Activated gamma-delta T cell treated with Interleukin-2 at 50 U/mL for 16 hours (primary cell): Measurements from ENCODE around the gene MYT1.

Experiments
- DNase-seq: peaks from one replicate; pipeline ENCODE4 v3.0.0-alpha.2; 2020

MYT1 gene

GRCh38 chr20:64196309-64196708 is 32.1 kb downstream of the MYT1 start:
- no peak for DNase-seq

- no peak for DNase-seq
Measured at GRCh38 chr20:64196847-64197306, 32.6 kb downstream of the MYT1 start.

- no peak for DNase-seq
Measured at GRCh38 chr20:64198347-64198746, 34.1 kb downstream of the MYT1 start.

- DNase-seq, result no peak
Measured at GRCh38 chr20:64199395-64199794, 35.1 kb downstream of the MYT1 start.

- no peak for DNase-seq
Measured at GRCh38 chr20:64200740-64201139, 36.5 kb downstream of the MYT1 start.

- no peak for DNase-seq
Measured at GRCh38 chr20:64201653-64202052, 37.4 kb downstream of the MYT1 start.

- no peak for DNase-seq
Measured at GRCh38 chr20:64203037-64203777, 39.0 kb downstream of the MYT1 start.

- no peak for DNase-seq
Measured at GRCh38 chr20:64205611-64206026, 41.4 kb downstream of the MYT1 start.

GRCh38 chr20:64206614-64207013 is 42.4 kb downstream of the MYT1 start:
- no peak for DNase-seq

GRCh38 chr20:64207641-64208590 is 43.7 kb downstream of the MYT1 start:
- DNase-seq, result no peak

GRCh38 chr20:64209148-64209547 is 44.9 kb downstream of the MYT1 start:
- DNase-seq, result no peak

GRCh38 chr20:64210656-64211369 is 46.6 kb downstream of the MYT1 start:
- no peak for DNase-seq

- no peak for DNase-seq
Measured at GRCh38 chr20:64211874-64212658, 47.8 kb downstream of the MYT1 start.

- DNase-seq, result no peak
Measured at GRCh38 chr20:64212755-64213154, 48.5 kb downstream of the MYT1 start.

- DNase-seq, result no peak
Measured at GRCh38 chr20:64214113-64214512, 49.9 kb downstream of the MYT1 start.

GRCh38 chr20:64214952-64215351 is 50.7 kb downstream of the MYT1 start:
- DNase-seq, result no peak

GRCh38 chr20:64216036-64216435 is 51.8 kb downstream of the MYT1 start:
- DNase-seq, result no peak

- DNase-seq, result no peak
Measured at GRCh38 chr20:64216910-64217309, 52.7 kb downstream of the MYT1 start.

- DNase-seq, result no peak
Measured at GRCh38 chr20:64217539-64218221, 53.4 kb downstream of the MYT1 start.

GRCh38 chr20:64219202-64219601 is 55.0 kb downstream of the MYT1 start:
- no peak for DNase-seq

GRCh38 chr20:64219730-64220129 is 55.5 kb downstream of the MYT1 start:
- DNase-seq, result no peak

GRCh38 chr20:64220420-64220819 is 56.2 kb downstream of the MYT1 start:
- no peak for DNase-seq
